Transverse colon (tissue), 4 donors: Measurements from ENCODE around the gene RAB27B. TPM values are rescaled to one million over a fixed set of nuclear protein-coding genes. Genes with fewer than 3 reads are reported as not detected.

Source experiments
- DNase-seq: peaks from one replicate; pipeline ENCODE4 v3.0.0-alpha.2; 2019
- H3K27ac ChIP-seq, 4 donors: fragments of 200-600 bp; sonication (generic); 2 replicates each; pipeline ENCODE4 v1.5.1; 2016 to 2018; ENCODE audit warnings: inconsistent platforms in 4 of 4
- H3K27me3 ChIP-seq: fragments of 200-600 bp; sonication (generic); 2 replicates; pipeline ENCODE4 v1.5.1; 2017; ENCODE audit warnings: inconsistent platforms
- H3K36me3 ChIP-seq, 4 donors: fragments of 200-600 bp; sonication (generic); 2 replicates each; pipeline ENCODE4 v1.5.1; 2017 to 2019; ENCODE audit warnings: inconsistent platforms in 4 of 4
- H3K4me1 ChIP-seq, 4 donors: fragments of 200-600 bp; sonication (generic); 2 replicates each; pipeline ENCODE4 v1.5.1; 2017 to 2020; ENCODE audit warnings: inconsistent platforms in 4 of 4
- H3K4me3 ChIP-seq, 4 donors: fragments of 200-600 bp; sonication (generic); 1 replicate in 1 of 4; 2 replicates in 3 of 4; pipeline versions ENCODE4 v1.5.1 to v1.6.1; 2017 to 2019; ENCODE audit warnings: inconsistent platforms in 4 of 4
- H3K9me3 ChIP-seq, 2 donors: fragments of 200-600 bp; sonication (generic); 2 replicates each; pipeline ENCODE4 v1.5.1; 2017 to 2019; ENCODE audit warnings: inconsistent platforms in 2 of 2
- CTCF ChIP-seq, 5 experiments: fragments of 200-600 bp in 3 of 5; fragments of 450-650 bp in 2 of 5; sonication (generic) in 3 of 5; IDR thresholded peaks; 1 replicate in 2 of 5; 2 replicates in 3 of 5; pipeline ENCODE4 v1.5.1; 2016 to 2017; ENCODE audit warnings: antibody characterized with exemption in 5 of 5, inconsistent platforms in 3 of 5, mild to moderate bottlenecking in 2 of 5, moderate library complexity in 1 of 5
- EP300 ChIP-seq: sonication (generic); formaldehyde crosslinking; IDR thresholded peaks from one replicate; pipeline ENCODE4 v1.6.1; 2017; ENCODE audit warnings: antibody characterized with exemption, low read depth
- POLR2A ChIP-seq: fragments of 450-650 bp; IDR thresholded peaks from one replicate; pipeline ENCODE4 v1.6.1; 2016; ENCODE audit warnings: antibody characterized with exemption, mild to moderate bottlenecking, moderate library complexity
- POLR2AphosphoS5 ChIP-seq, 3 donors: sonication (generic); formaldehyde crosslinking; IDR thresholded peaks; one replicate each; pipeline ENCODE4 v1.6.1; 2016; ENCODE audit warnings: antibody characterized with exemption in 3 of 3
- WGBS, 2 donors: methylation state at CpG; one replicate each; pipeline ENCODE4 v1.1.5; 2018; ENCODE audit warnings: low coverage in 1 of 2; 5-methylcytosine and 5-hydroxymethylcytosine counted together
- in situ Hi-C, 4 donors: fragments of 200-750 bp; cut with MboI; loops; one replicate each; pipeline versions ENCODE4 v1.15.0 to v1.15.1; 2017; ENCODE audit warnings: low sequenced_read_pairs in 3 of 4, low pct_ligation_motif_present in 1 of 4, low pct_unique_long_range_greater_than_20kb in 1 of 4
- intact Hi-C: fragments of 100-400 bp; cut with DNase I; formaldehyde crosslinking; loops from one replicate; pipeline ENCODE4 v1.15.1; 2023; ENCODE audit warnings: low total_unique reads
- total RNA-seq, 4 donors: library from RNA; depleted of rRNA; stranded (reverse); fragments of >200 nt; gene quantifications; one replicate each; pipeline ENCODE4 v1.1.0, GENCODE V29; 2016

The RAB27B gene
- total RNA-seq, 4 donors from 2014 or later = 1.2 to 6.0 (median 3.5) TPM

- H3K4me1 ChIP-seq = no peaks in the 10 kb centered on the region
- no peaks in the 10 kb centered on the region for H3K9me3 ChIP-seq
- intact Hi-C loops = no loop called here
- H3K27ac ChIP-seq = no peak overlapping the region
- H3K4me3 ChIP-seq = no peak overlapping the region
- no peak for TF ChIP-seq POLR2AphosphoS5 (IDR thresholded peaks at IDR 0.05)
- no peak for TF ChIP-seq EP300
- TF ChIP-seq POLR2A = no peak
- TF ChIP-seq CTCF (IDR thresholded peaks at IDR 0.05) = no peak
- DNase-seq = no peak
- WGBS, 2 donors = 80 to 82% methylated on average over 9 of the region's 9 CpGs
- in situ Hi-C loops = no loop called here
- H3K27me3 ChIP-seq = no peaks in the 10 kb centered on the region
- no peaks in the 10 kb centered on the region for H3K36me3 ChIP-seq
Measured at GRCh38 chr18:54859667-54860421, 31.6 kb downstream of the RAB27B start.

GRCh38 chr18:54860941-54861340 lies 32.7 kb downstream of the RAB27B start:
- no peaks in the 10 kb centered on the region for H3K36me3 ChIP-seq
- no peaks in the 10 kb centered on the region for H3K4me1 ChIP-seq
- no peak for TF ChIP-seq EP300
- no peak for TF ChIP-seq POLR2A
- TF ChIP-seq CTCF (IDR thresholded peaks at IDR 0.05) = no peak
- no peak for TF ChIP-seq POLR2AphosphoS5 (IDR thresholded peaks at IDR 0.05)
- 67 to 74% methylated on average over 1 of the region's 1 CpG for WGBS, 2 donors
- intact Hi-C loops (no loop called here), in situ Hi-C loops (no loop called here)
- H3K9me3 ChIP-seq = no peaks in the 10 kb centered on the region
- no peaks in the 10 kb centered on the region for H3K27me3 ChIP-seq
- H3K27ac ChIP-seq = no peak overlapping the region
- DNase-seq = no peak
- H3K4me3 ChIP-seq = no peak overlapping the region

- no peaks in the 10 kb centered on the region for H3K36me3 ChIP-seq
- TF ChIP-seq CTCF (IDR thresholded peaks at IDR 0.05) (no peak), POLR2AphosphoS5 (IDR thresholded peaks at IDR 0.05) (no peak), EP300 (no peak), POLR2A (no peak)
- H3K4me1 ChIP-seq = no peaks in the 10 kb centered on the region
- no peak overlapping the region for H3K27ac ChIP-seq
- DNase-seq = no peak
- WGBS, 2 donors = 84 to 87% methylated on average over 5 of the region's 5 CpGs
- intact Hi-C loops = no loop called here
- in situ Hi-C loops = no loop called here
- no peak overlapping the region for H3K4me3 ChIP-seq
- no peaks in the 10 kb centered on the region for H3K27me3 ChIP-seq
- H3K9me3 ChIP-seq = no peaks in the 10 kb centered on the region
Measured at GRCh38 chr18:54867131-54867530, 38.9 kb downstream of the RAB27B start.

GRCh38 chr18:54871231-54871630 lies 43.0 kb downstream of the RAB27B start:
- Histone ChIP-seq H3K4me1 (peaks cover 0 to 17% (median 8%) of the 10 kb centered on the region in 4 donors), H3K9me3 (no peaks in the 10 kb centered on the region), H3K36me3 (no peaks in the 10 kb centered on the region), H3K27me3 (no peaks in the 10 kb centered on the region), H3K27ac (no peak overlapping the region), H3K4me3 (no peak overlapping the region)
- in situ Hi-C loops = no loop called here
- TF ChIP-seq POLR2AphosphoS5 (IDR thresholded peaks at IDR 0.05) (no peak), CTCF (IDR thresholded peaks at IDR 0.05) (no peak), POLR2A (no peak), EP300 (no peak)
- 87 to 98% methylated on average over 6 of the region's 6 CpGs for WGBS, 2 donors
- intact Hi-C loops = no loop called here
- DNase-seq = no peak
